ENCODE measurements around the gene HFM1.

- TF ChIP-seq CTCF (conservative IDR thresholded peaks at IDR 0.05; ENCODE audit: low read depth in 2 of 2), result no peak
- TF ChIP-seq CREB1 (CRISPR knock-in tag; IDR thresholded peaks at IDR 0.05; ENCODE audit: low read depth), result no peak
- TF ChIP-seq EZH2phosphoT487 (IDR thresholded peaks at IDR 0.05; ENCODE audit: unreplicated experiment), result no peak
- no peak for TF ChIP-seq POLR2AphosphoS5 (IDR thresholded peaks at IDR 0.05; ENCODE audit: low read depth)
- TF ChIP-seq ZNF114 (CRISPR knock-in tag; IDR thresholded peaks at IDR 0.05), result no peak
- TF ChIP-seq NANOG (IDR thresholded peaks at IDR 0.05; ENCODE audit: borderline replicate concordance), result no peak
- TF ChIP-seq EZH2 (IDR thresholded peaks at IDR 0.05; ENCODE audit: low read depth, unreplicated experiment), result no peak
- TF ChIP-seq REST (IDR thresholded peaks at IDR 0.05; ENCODE audit: unreplicated experiment), result no peak
- TF ChIP-seq ZNF331 (CRISPR knock-in tag; IDR thresholded peaks at IDR 0.05; ENCODE audit: low read depth), result no peak
- TF ChIP-seq ETS1 (IDR thresholded peaks at IDR 0.05), result no peak
- TF ChIP-seq JUNB (IDR thresholded peaks at IDR 0.05; ENCODE audit: unreplicated experiment), result no peak
- no peak for TF ChIP-seq STAT1 (IDR thresholded peaks at IDR 0.05; ENCODE audit: unreplicated experiment)
Observed at GRCh38 chr1:91224878-91225277, 179.8 kb downstream of the HFM1 start.

Data from GM23338 (cell line).